ENCODE measurements around the gene ESR2.

The ESR2 gene

GRCh38 chr14:64112867-64113678 lies 181.1 kb downstream of the ESR2 start:
- Mint-ChIP-seq H3K9me3 (no peaks in the 10 kb centered on the region), H3K36me3 (peaks cover 2% of the 10 kb centered on the region), H3K27me3 (no peaks in the 10 kb centered on the region), H3K4me3 (no peak overlapping the region), H3K27ac (no peak overlapping the region), H3K4me1 (no peaks in the 10 kb centered on the region)
- no peak for DNase-seq (ENCODE audit: low spot score in 2 of 2)
- no peak for ATAC-seq (ENCODE audit: low read depth)

DNA sequence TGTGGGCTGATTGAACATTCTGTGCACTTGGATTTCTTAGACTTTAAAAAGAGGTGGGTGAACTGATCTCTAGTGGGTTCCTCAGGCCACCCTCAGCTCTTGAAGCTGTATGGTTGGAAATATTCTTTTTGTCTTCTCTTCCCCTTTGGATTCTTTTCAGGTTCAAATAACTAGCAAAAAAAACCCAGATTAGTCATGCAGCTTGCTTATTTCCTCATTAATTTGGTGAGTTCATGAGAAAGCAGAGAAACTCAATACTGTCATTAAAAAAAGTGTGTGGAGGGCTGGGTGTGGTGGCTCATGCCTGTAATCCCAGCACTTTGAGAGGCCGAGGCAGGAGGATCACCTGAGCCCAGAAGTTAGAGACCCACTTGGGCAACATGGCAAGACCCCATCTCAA lies 183.4 kb downstream of the ESR2 start:
- Mint-ChIP-seq H3K36me3 (peaks cover 4% of the 10 kb centered on the region), H3K27ac (no peak overlapping the region)
- ATAC-seq (ENCODE audit: low read depth) = no peak

DNA sequence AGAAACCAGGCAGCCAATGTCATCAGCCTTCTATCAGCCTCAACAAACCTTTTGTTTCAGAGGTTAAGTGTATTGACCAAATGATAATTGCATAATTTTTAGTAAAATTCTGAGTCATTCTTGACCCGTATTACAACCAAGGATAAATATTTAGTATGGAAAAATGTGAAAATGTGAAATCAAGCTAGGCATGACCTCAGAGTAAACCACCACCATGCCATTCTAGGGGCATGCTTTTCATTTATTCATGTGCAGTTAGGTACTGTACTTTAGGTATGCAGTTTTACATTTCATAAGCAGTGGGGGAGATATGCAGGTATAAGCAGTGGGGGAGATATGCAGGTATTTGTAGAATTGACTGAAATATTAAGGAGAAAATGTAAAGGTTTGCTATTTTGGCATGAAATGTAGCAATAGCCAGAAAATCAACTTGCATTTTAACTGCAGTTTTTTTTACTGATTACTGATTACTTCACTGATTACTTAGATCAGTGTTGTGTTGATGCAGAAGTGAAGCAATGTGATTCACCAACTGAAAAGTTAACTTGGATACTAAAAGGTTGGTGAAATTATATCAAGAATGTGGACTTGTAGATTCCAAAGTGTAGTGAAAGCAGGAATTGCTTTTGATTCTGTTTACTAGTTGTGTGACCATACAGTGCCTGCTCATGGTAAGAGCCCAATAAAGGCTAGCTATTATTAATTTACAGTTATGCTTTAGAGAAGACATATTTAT lies 184.2 kb downstream of the ESR2 start:
- Mint-ChIP-seq H3K27ac (no peak overlapping the region), H3K4me1 (no peaks in the 10 kb centered on the region), H3K4me3 (no peak overlapping the region), H3K27me3 (no peaks in the 10 kb centered on the region), H3K9me3 (no peaks in the 10 kb centered on the region), H3K36me3 (peaks cover 2% of the 10 kb centered on the region)
- DNase-seq (ENCODE audit: low spot score in 2 of 2) (no peak), ATAC-seq (ENCODE audit: low read depth) (no peak)

More for the DNA sequence above, 183.4 kb downstream of the ESR2 start:
- no peak for DNase-seq (ENCODE audit: low spot score in 2 of 2)
- Mint-ChIP-seq H3K4me3 (no peak overlapping the region), H3K4me1 (no peaks in the 10 kb centered on the region), H3K9me3 (no peaks in the 10 kb centered on the region), H3K27me3 (no peaks in the 10 kb centered on the region)

DNA sequence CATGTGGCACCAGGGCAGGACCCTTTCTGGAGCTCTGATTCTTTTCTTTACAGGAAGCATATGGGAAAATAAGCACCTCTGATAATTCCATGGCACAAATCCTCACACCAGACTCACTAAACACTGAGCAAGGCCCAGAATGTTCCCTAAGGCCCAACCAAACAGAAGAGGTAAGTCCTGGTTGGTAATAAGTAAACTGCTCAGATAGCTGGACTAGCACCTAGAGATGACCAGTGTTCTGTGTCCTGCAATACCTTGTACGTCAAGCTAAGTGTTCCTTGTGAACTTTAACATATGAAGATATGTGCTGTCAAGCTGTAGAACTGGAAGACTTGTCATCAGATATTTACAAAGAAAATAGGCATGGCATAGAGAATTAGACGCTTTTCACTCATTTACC lies 186.7 kb downstream of the ESR2 start:
- Mint-ChIP-seq H3K36me3 (peaks cover 11% of the 10 kb centered on the region), H3K9me3 (no peaks in the 10 kb centered on the region), H3K4me1 (no peaks in the 10 kb centered on the region), H3K27ac (no peak overlapping the region), H3K4me3 (no peak overlapping the region), H3K27me3 (no peaks in the 10 kb centered on the region)
- ATAC-seq (ENCODE audit: low read depth) (no peak), DNase-seq (ENCODE audit: low spot score in 2 of 2) (no peak)

- Mint-ChIP-seq H3K27ac (no peak overlapping the region), H3K36me3 (peaks cover 7% of the 10 kb centered on the region), H3K9me3 (no peaks in the 10 kb centered on the region)
Observed at GRCh38 chr14:64098120-64098519, 196.1 kb downstream of the ESR2 start.

DNA sequence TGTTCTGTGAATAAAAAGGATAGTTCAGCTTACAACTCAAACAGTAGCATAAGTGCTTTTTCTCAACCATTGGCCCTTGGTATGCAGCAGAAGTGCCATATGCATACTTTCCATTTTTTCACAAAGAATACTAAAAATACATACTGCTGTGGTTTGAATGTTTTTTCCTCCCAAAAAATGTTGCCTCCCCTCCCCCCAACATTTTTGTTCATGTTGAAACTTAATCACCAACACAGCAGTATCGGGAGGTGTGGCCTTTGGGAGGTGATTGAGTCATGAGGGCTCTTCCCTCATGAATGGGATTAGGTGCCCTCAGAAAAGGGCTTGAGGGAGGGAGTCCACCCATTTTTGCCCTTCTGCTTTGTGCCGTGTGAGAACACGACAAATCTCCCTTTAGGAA lies 198.6 kb downstream of the ESR2 start:
- Mint-ChIP-seq H3K36me3 (peaks cover 5% of the 10 kb centered on the region), H3K27me3 (no peaks in the 10 kb centered on the region), H3K9me3 (no peaks in the 10 kb centered on the region), H3K4me1 (peaks cover under 1% of the 10 kb centered on the region), H3K4me3 (no peak overlapping the region), H3K27ac (no peak overlapping the region)
- DNase-seq (ENCODE audit: low spot score in 2 of 2) (no peak), ATAC-seq (ENCODE audit: low read depth) (no peak)

More at GRCh38 chr14:64098120-64098519, 196.1 kb downstream of the ESR2 start:
- Mint-ChIP-seq H3K27me3 (no peaks in the 10 kb centered on the region), H3K4me3 (no peak overlapping the region), H3K4me1 (peaks cover 5% of the 10 kb centered on the region)
- no peak for ATAC-seq (ENCODE audit: low read depth)
- no peak for DNase-seq (ENCODE audit: low spot score in 2 of 2)

DNA sequence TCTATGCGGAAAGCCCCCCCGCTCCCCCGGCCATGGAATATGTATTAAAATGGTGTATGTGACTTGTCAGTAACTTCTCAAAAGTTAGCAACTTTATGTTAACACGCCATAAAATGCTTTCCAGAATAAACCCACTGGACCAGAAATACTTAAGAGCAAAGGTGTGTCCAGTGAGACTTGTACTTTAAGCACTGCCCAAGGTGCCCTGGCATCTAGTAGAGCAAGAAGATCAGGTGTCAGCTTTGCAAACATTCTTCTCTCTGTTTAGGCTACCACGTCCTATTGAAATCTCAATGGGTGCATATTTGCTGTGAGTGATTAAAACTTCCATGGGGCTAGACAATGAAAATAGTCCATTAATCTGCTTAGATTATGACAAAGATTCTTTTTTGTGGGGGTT lies 201.2 kb downstream of the ESR2 start:
- no peaks in the 10 kb centered on the region for H3K4me1 Mint-ChIP-seq

GRCh38 chr14:64092338-64092737 lies 201.8 kb downstream of the ESR2 start:
- Mint-ChIP-seq H3K36me3 (no peaks in the 10 kb centered on the region), H3K27ac (no peak overlapping the region), H3K9me3 (no peaks in the 10 kb centered on the region), H3K4me3 (no peak overlapping the region), H3K4me1 (no peaks in the 10 kb centered on the region), H3K27me3 (no peaks in the 10 kb centered on the region)
- no peak for ATAC-seq (ENCODE audit: low read depth)
- DNase-seq (ENCODE audit: low spot score in 2 of 2) = no peak

More for the DNA sequence above, 201.2 kb downstream of the ESR2 start:
- no peak for DNase-seq (ENCODE audit: low spot score in 2 of 2)
- no peak for ATAC-seq (ENCODE audit: low read depth)
- Mint-ChIP-seq H3K27me3 (no peaks in the 10 kb centered on the region), H3K9me3 (no peaks in the 10 kb centered on the region), H3K27ac (no peak overlapping the region), H3K4me3 (no peak overlapping the region), H3K36me3 (no peaks in the 10 kb centered on the region)

- no peaks in the 10 kb centered on the region for H3K9me3 Mint-ChIP-seq
- no peaks in the 10 kb centered on the region for H3K4me1 Mint-ChIP-seq
- no peaks in the 10 kb centered on the region for H3K36me3 Mint-ChIP-seq
- no peak overlapping the region for H3K4me3 Mint-ChIP-seq
- ATAC-seq (ENCODE audit: low read depth) (no peak), DNase-seq (ENCODE audit: low spot score in 2 of 2) (no peak)
- H3K27me3 Mint-ChIP-seq = no peaks in the 10 kb centered on the region
- no peak overlapping the region for H3K27ac Mint-ChIP-seq
Observed at GRCh38 chr14:64091217-64091616, 203.0 kb downstream of the ESR2 start.

GRCh38 chr14:64089920-64090319 lies 204.3 kb downstream of the ESR2 start:
- H3K36me3 Mint-ChIP-seq = no peaks in the 10 kb centered on the region
- ATAC-seq (ENCODE audit: low read depth) = no peak
- no peak overlapping the region for H3K27ac Mint-ChIP-seq
- H3K27me3 Mint-ChIP-seq = no peaks in the 10 kb centered on the region
- no peaks in the 10 kb centered on the region for H3K9me3 Mint-ChIP-seq
- H3K4me3 Mint-ChIP-seq = no peak overlapping the region
- no peaks in the 10 kb centered on the region for H3K4me1 Mint-ChIP-seq
- DNase-seq (ENCODE audit: low spot score in 2 of 2) = no peak

GRCh38 chr14:64088647-64088964 lies 205.6 kb downstream of the ESR2 start:
- Mint-ChIP-seq H3K9me3 (no peaks in the 10 kb centered on the region), H3K4me1 (no peaks in the 10 kb centered on the region), H3K27ac (no peak overlapping the region), H3K36me3 (peaks cover 2% of the 10 kb centered on the region), H3K27me3 (no peaks in the 10 kb centered on the region), H3K4me3 (no peak overlapping the region)
- ATAC-seq (ENCODE audit: low read depth) = no peak
- DNase-seq (ENCODE audit: low spot score in 2 of 2) = no peak

- DNase-seq (ENCODE audit: low spot score in 2 of 2) (no peak), ATAC-seq (ENCODE audit: low read depth) (no peak)
- no peaks in the 10 kb centered on the region for H3K4me1 Mint-ChIP-seq
- H3K36me3 Mint-ChIP-seq = peaks cover 5% of the 10 kb centered on the region
- no peaks in the 10 kb centered on the region for H3K27me3 Mint-ChIP-seq
- H3K27ac Mint-ChIP-seq = no peak overlapping the region
- H3K9me3 Mint-ChIP-seq = no peaks in the 10 kb centered on the region
- no peak overlapping the region for H3K4me3 Mint-ChIP-seq
Observed at GRCh38 chr14:64082837-64083236, 211.3 kb downstream of the ESR2 start.

- Mint-ChIP-seq H3K27ac (no peak overlapping the region), H3K36me3 (peaks cover 5% of the 10 kb centered on the region), H3K4me3 (no peak overlapping the region), H3K9me3 (no peaks in the 10 kb centered on the region), H3K4me1 (no peaks in the 10 kb centered on the region), H3K27me3 (no peaks in the 10 kb centered on the region)
- DNase-seq (ENCODE audit: low spot score in 2 of 2) = no peak
- ATAC-seq (ENCODE audit: low read depth) = no peak
Observed at GRCh38 chr14:64081174-64081746, 212.9 kb downstream of the ESR2 start.

- Mint-ChIP-seq H3K27me3 (no peaks in the 10 kb centered on the region), H3K27ac (peak overlapping the region; percentile 32), H3K36me3 (peaks cover 5% of the 10 kb centered on the region), H3K4me1 (no peaks in the 10 kb centered on the region), H3K9me3 (no peaks in the 10 kb centered on the region), H3K4me3 (no peak overlapping the region)
- ATAC-seq (ENCODE audit: low read depth) (no peak), DNase-seq (ENCODE audit: low spot score in 2 of 2) (no peak)
Observed at GRCh38 chr14:64080452-64080851, 213.7 kb downstream of the ESR2 start.
